Activated CD4-positive, alpha-beta memory T cell treated with anti-CD3 and anti-CD28 coated beads for 36 hours (primary cell): Measurements from ENCODE around the gene UCKL1. TPM values are rescaled to one million over a fixed set of nuclear protein-coding genes. Genes with fewer than 3 reads are reported as not detected.

Experiments used
- CTCF ChIA-PET: fragments of 350-600 bp; sonication (Branson Sonifier 250); formaldehyde crosslinking; loops from one replicate; lab custom pipeline; 2021; ENCODE audit warnings: antibody characterized with exemption, inconsistent platforms; lab: Charles Lee
- POLR2A ChIA-PET: fragments of 350-600 bp; sonication (Branson Sonifier 250); formaldehyde crosslinking; loops from one replicate; lab custom pipeline; 2021; ENCODE audit warnings: antibody characterized with exemption; lab: Charles Lee
- DNase-seq: peaks from one replicate; pipeline ENCODE4 v3.0.0-alpha.2; 2020
- H3K27ac Mint-ChIP-seq: one replicate; pipeline ENCODE4 v1.8.0; 2021; ENCODE audit warnings: mixed read lengths
- H3K27me3 Mint-ChIP-seq: one replicate; pipeline ENCODE4 v1.8.0; 2021; ENCODE audit warnings: mixed read lengths
- H3K36me3 Mint-ChIP-seq: one replicate; pipeline ENCODE4 v1.8.0; 2021; ENCODE audit warnings: mixed read lengths
- H3K4me1 Mint-ChIP-seq: one replicate; pipeline ENCODE4 v1.8.0; 2021; ENCODE audit warnings: low read depth, mixed read lengths
- H3K4me3 Mint-ChIP-seq: one replicate; pipeline ENCODE4 v1.8.0; 2021; ENCODE audit warnings: mild to moderate bottlenecking, mixed read lengths
- H3K9me3 Mint-ChIP-seq: one replicate; pipeline ENCODE4 v1.8.0; 2021; ENCODE audit warnings: mixed read lengths
- intact Hi-C: fragments of 100-400 bp; cut with micrococcal nuclease; formaldehyde crosslinking; loops from one replicate; pipeline ENCODE4 v1.15.1; 2023
- total RNA-seq, 2 experiments: library from RNA; stranded (reverse); gene quantifications; one replicate each; pipeline ENCODE4 v1.2.3, GENCODE V29; 2021

Gene UCKL1
- total RNA-seq, result 10 to 100 TPM; 26.6 to 29.6 TPM

DNA sequence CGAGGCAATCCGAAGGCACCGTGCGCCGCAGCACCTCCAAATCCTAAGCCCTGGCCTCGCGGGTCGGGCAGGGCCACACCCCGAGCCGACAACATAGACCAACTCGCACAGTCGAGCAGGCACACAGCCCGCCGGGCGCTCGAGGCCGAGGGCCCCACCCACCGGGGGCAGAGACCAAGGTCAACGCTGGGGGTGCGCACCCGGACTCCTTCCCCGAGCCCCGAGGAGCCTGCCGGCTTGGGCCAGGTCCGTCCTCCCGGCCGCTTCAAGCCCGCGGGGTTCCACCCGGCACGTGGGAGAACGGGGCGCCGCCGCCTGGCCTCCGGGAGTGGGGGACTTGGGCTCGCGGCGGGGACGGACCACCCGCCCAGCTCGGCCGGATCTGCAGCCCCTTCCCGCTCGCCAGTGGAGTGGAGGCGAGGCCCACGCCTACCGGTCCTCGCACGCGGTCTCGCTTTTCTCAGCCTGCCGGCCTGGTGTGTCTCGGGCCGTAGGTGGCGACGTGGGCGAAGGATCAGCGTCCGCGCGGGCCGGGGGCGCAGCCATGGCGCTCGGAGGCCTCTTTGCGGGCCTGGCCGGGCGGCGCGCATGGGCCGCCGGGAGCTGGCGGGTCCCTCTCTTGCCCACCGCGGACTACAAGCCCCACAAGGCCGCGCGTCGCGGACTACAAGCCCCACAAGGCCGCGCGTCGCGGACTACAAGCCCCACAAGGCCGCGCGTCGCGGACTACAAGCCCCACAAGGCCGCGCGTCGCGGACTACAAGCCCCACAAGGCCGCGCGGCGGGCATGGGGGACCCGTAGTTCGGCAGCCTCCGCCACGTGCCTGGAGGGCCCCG is at the start of gene UCKL1:
Gene UCKL1 (minus strand): TSS at position 590 of the 837 bp plus-strand sequence. CDS start 44 bp downstream, at position 546.
- intact Hi-C loops, result loop anchor here (1.0 to 5.0 kb wide), 5 partner anchors 25 to 419 kb away; partner anchors contain the start of genes ARFRP1, PRPF6, PTK6 and TCEA2
- peak; percentile 92 for DNase-seq
- H3K9me3 Mint-ChIP-seq, result no peaks in the 10 kb centered on the region
- peaks cover 1% of the 10 kb centered on the region for H3K36me3 Mint-ChIP-seq
- no peaks in the 10 kb centered on the region for H3K27me3 Mint-ChIP-seq
- ChIA-PET CTCF (interaction anchor here (0.9 to 2.5 kb wide), 5 partner anchors 18 to 249 kb away, joined by 4 to 12 read pairs (median 4); partner anchors contain the start of genes ARFRP1, PRPF6, SAMD10 and ZGPAT), POLR2A (interaction anchor here (0.5 to 1.2 kb wide), 6 partner anchors 22 to 418 kb away, joined by 3 to 7 read pairs (median 5); partner anchors contain the start of genes PRPF6, PTK6 and TPD52L2)
- H3K4me3 Mint-ChIP-seq, result peak within 1 kb of the TSS; percentile 81
- H3K27ac Mint-ChIP-seq, result peak within 1 kb of the TSS; percentile 89
- peaks cover 35% of the 10 kb centered on the region for H3K4me1 Mint-ChIP-seq

DNA sequence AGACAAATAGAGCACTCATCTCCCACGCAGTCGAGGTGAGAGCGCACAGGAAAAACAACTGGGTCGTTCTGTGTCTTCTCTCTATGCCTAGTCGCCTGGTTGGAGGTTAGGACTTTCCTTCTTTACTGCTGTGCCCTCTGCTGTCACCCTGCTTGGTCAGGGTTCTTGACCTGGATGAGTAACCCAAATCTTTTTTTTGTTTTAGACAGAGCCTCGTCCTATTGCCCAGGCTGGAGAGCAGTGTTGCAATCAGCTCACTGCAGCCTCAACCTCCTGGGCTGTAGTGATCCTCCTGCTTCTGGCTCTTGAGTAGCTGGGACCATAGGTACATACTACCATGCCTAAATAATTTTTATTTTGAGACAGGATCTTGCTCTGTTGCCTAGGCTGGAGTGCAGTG is 49.2 kb upstream of the UCKL1 start:
- intact Hi-C loops, result no loop called here
- Mint-ChIP-seq H3K27me3 (no peaks in the 10 kb centered on the region), H3K4me3 (no peak overlapping the region), H3K36me3 (peaks cover 50% of the 10 kb centered on the region), H3K9me3 (peaks cover 18% of the 10 kb centered on the region), H3K4me1 (peaks cover 7% of the 10 kb centered on the region), H3K27ac (no peak overlapping the region)
- DNase-seq, result no peak
- CTCF ChIA-PET, result no interaction called here
- POLR2A ChIA-PET, result no interaction called here

DNA sequence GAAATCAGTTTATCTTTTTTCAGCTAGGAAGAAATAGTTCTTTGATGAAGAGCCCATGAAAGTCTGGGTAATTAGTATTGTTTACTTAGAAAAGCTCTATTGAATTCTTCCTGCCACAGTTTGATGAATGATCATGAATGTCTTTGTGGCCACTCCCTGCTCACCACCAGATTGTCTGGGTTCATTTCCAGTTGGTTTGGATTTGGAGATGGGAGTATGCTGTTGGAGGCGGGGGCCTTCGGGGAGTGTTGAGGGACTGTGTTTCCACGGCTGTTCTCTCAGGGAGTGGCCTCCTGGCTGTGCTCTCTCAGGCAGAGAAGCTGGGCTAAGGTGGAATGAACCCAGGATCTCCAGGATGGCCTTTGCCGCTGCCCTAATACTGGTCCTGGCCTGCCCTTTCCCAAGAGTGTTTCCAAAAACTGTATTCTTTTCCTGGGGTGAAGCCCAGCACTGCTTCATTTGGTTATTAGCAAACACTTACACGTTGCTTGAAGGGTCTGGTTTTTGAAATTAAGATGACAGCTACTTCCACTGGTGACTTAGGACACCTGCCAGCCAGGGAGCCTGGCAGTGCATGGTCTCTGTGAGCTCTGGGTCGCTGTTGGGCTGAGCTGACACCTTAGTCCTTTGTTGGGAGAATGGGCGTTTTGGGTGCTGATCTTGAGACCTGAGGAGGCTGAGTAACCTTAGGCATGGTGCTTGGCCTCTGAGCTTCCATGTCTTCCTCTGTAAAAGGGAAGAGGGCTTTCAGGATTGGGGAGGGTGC is 47.9 kb upstream of the UCKL1 start:
- Mint-ChIP-seq H3K36me3 (peaks cover 47% of the 10 kb centered on the region), H3K4me3 (no peak overlapping the region), H3K27me3 (no peaks in the 10 kb centered on the region), H3K27ac (no peak overlapping the region), H3K9me3 (peaks cover 10% of the 10 kb centered on the region), H3K4me1 (no peaks in the 10 kb centered on the region)
- POLR2A ChIA-PET, result no interaction called here
- CTCF ChIA-PET, result interaction anchor here (0.9 to 1.7 kb wide), 2 partner anchors 10 to 35 kb away, joined by 3 to 7 read pairs; no protein-coding TSS in a partner anchor
- intact Hi-C loops, result no loop called here
- DNase-seq, result no peak

DNA sequence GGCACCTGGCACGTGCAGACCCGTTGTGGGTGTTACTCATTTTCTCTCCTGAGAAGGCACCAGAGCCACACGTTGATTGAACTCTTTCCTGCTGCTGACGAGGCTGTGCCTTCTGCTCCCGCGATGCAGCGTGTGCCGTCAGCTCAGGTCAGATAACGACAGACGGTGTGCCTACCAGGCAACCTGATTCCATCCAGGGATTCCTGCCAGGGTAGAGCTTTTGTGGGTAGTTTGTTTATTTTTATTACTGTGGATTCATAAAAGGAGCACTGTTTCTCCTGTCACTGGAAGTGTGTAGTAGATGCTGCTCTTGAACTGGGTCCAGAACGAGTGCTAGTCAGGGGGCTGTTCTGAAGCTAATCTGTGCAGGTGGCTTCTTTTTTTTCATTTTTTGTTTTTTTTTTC is 45.4 kb upstream of the UCKL1 start:
- H3K4me1 Mint-ChIP-seq, result no peaks in the 10 kb centered on the region
- no peak overlapping the region for H3K4me3 Mint-ChIP-seq
- intact Hi-C loops, result no loop called here
- ChIA-PET POLR2A (no interaction called here), CTCF (interaction anchor here (0.6 to 1.1 kb wide), 2 partner anchors 37 to 56 kb away, joined by 3 to 4 read pairs; no protein-coding TSS in a partner anchor)
- no peaks in the 10 kb centered on the region for H3K27me3 Mint-ChIP-seq
- no peaks in the 10 kb centered on the region for H3K9me3 Mint-ChIP-seq
- peaks cover 39% of the 10 kb centered on the region for H3K36me3 Mint-ChIP-seq
- no peak for DNase-seq
- peak overlapping the region; percentile 42 for H3K27ac Mint-ChIP-seq

DNA sequence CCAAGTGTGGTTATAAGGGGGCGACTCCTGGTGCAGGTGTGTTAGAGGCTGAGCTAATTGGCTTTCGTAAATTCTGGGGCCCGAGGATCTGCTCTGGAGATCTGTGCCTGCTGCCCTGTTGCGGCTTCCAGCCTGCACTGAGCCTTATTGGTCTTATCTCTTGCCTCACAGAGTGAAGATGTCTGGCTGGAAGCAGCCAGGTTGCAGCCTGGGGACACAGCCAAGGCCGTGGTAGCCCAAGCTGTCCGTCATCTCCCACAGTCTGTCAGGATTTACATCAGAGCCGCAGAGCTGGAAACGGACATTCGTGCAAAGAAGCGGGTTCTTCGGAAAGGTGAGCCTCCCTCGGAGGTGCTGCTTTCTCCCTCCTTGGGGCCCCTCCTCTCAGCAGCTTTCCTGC is 44.7 kb upstream of the UCKL1 start:
- POLR2A ChIA-PET, result no interaction called here
- H3K9me3 Mint-ChIP-seq, result no peaks in the 10 kb centered on the region
- H3K27ac Mint-ChIP-seq, result no peak overlapping the region
- CTCF ChIA-PET, result interaction anchor here (1.1 kb wide), 1 partner anchor 37 kb away, joined by 4 read pairs; no protein-coding TSS in a partner anchor
- DNase-seq, result no peak
- peaks cover 37% of the 10 kb centered on the region for H3K36me3 Mint-ChIP-seq
- no peaks in the 10 kb centered on the region for H3K27me3 Mint-ChIP-seq
- H3K4me3 Mint-ChIP-seq, result no peak overlapping the region
- intact Hi-C loops, result no loop called here
- no peaks in the 10 kb centered on the region for H3K4me1 Mint-ChIP-seq

DNA sequence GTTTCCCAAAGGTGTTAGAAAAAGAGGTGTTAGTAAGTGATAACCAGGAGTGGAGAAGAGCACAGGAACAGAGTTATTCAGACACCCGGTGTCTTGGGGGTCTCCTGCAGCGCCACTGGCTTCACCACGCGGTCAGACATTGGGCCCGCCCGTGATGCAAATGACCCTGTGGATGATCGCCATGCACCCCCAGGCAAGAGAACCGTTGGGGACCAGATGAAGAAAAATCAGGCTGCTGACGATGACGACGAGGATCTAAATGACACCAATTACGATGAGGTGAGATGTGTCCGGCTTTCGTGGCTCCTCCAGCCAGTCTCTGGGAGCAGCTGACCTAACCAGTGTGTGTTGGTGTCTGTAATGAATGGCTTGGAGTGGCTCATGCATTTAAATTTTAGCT is 26.7 kb upstream of the UCKL1 start:
- no peaks in the 10 kb centered on the region for H3K27me3 Mint-ChIP-seq
- H3K27ac Mint-ChIP-seq, result peak overlapping the region; percentile 2
- no peaks in the 10 kb centered on the region for H3K9me3 Mint-ChIP-seq

DNA sequence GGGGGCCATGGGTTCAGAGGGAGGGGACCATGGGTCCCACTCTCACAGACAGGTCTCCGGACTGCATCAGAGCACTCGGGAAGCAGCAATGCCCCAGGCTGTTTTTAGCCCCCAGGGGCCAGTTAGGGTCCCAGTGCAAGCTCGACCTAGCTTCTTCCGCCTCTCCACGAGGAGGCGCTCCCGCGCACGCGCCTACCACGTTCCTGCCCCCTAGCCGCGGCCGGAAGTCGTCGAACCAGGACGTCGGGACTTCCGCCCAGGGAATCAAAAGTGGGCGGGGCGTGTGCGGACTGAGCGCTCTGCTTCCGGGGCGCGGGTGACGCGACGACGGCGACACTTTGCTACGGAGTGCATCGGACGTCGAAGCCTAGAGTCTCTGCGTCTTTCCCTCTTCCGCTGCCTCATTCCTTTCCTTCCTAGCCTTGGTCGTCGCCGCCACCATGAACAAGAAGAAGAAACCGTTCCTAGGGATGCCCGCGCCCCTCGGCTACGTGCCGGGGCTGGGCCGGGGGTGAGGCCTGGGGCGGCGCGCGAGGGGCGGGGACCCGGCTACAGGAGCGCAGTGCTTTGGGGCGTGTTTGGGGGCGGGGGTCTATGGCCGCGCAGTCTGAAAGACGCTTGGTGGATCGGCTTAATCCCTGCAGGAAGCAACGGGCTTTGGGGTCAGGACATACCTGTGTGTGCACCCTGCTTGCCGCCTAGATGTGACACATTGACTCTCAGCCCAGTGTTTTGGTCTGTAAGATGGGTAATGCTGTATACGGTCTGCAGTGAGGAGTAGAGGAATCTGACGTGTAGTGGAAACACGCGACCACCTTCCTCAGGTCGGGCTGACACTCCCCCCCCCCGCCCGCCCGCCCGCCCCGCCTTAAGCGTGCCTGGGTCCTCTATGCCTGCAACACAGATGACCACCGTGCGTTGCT is 24.9 kb upstream of the UCKL1 start, which contains the start of gene PRPF6:
Gene PRPF6 (plus strand): TSS at position 327 of the 923 bp plus-strand sequence. CDS start 114 bp downstream, at position 441.
- no peaks in the 10 kb centered on the region for H3K27me3 Mint-ChIP-seq

More for the DNA sequence above, 26.7 kb upstream of the UCKL1 start:
- CTCF ChIA-PET, result interaction anchor here (1.0 to 3.8 kb wide), 2 partner anchors 55 to 73 kb away, joined by 3 to 13 read pairs; no protein-coding TSS in a partner anchor
- intact Hi-C loops, result loop anchor here (5.0 kb wide), 1 partner anchor 446 kb away; the partner anchor contains the start of gene PTK6
- H3K4me3 Mint-ChIP-seq, result peak overlapping the region; percentile 40
- POLR2A ChIA-PET, result interaction anchor here (1.2 kb wide), 1 partner anchor 9 kb away, joined by 3 read pairs; no protein-coding TSS in a partner anchor
- H3K36me3 Mint-ChIP-seq, result peaks cover 30% of the 10 kb centered on the region
- DNase-seq, result no peak
- H3K4me1 Mint-ChIP-seq, result peaks cover 42% of the 10 kb centered on the region

DNA sequence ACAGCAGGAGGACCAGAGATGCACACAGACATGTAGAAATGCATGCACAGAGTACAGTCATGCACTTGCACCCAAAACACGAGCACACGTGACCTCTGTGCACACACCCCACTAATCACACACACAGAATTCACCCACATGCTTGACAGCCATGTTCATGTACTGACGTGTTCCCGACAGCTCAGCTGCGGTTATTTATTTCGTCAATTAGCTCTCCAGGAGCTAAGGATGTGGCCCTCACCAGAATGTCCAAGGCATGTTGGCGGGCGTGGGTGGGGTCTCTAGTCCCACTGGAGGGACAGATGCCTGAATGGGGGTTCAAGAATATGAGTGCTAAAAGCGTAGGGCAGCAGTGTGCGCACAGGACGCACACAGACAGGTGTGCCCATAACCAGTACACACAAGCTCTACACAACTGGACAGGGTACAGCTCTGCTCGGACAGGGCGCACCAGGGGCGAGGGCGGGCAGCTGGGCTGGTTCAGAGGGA is 24.1 kb upstream of the UCKL1 start:
- H3K9me3 Mint-ChIP-seq, result no peaks in the 10 kb centered on the region
- peak overlapping the region; percentile 84 for H3K4me3 Mint-ChIP-seq
- peaks cover 35% of the 10 kb centered on the region for H3K36me3 Mint-ChIP-seq
- DNase-seq, result peak; percentile 67
- ChIA-PET CTCF (interaction anchor here (0.6 to 2.5 kb wide), 25 partner anchors 10 to 459 kb away, joined by 3 to 59 read pairs (median 4); partner anchors contain the start of genes ARFRP1, GMEB2, OPRL1 and PTK6), POLR2A (interaction anchor here (0.5 to 2.3 kb wide), 12 partner anchors 24 to 1054 kb away, joined by 3 to 15 read pairs (median 4); partner anchors contain the start of genes DIDO1, TPD52L2 and UCKL1)
- H3K27me3 Mint-ChIP-seq, result no peaks in the 10 kb centered on the region
- intact Hi-C loops, result loop anchor here (1.0 to 5.0 kb wide), 4 partner anchors 58 to 443 kb away; partner anchors contain the start of genes PTK6 and TPD52L2
- peaks cover 62% of the 10 kb centered on the region for H3K4me1 Mint-ChIP-seq
- H3K27ac Mint-ChIP-seq, result peak overlapping the region; percentile 96

More for the DNA sequence above, 24.9 kb upstream of the UCKL1 start, which contains the start of gene PRPF6:
- peak within 1 kb of the TSS; percentile 96 for H3K27ac Mint-ChIP-seq
- H3K36me3 Mint-ChIP-seq, result peaks cover 38% of the 10 kb centered on the region
- H3K4me3 Mint-ChIP-seq, result peak within 1 kb of the TSS; percentile 84
- H3K9me3 Mint-ChIP-seq, result no peaks in the 10 kb centered on the region
- H3K4me1 Mint-ChIP-seq, result peaks cover 60% of the 10 kb centered on the region
- POLR2A ChIA-PET, result interaction anchor here (0.5 to 2.3 kb wide), 11 partner anchors 25 to 356 kb away, joined by 3 to 15 read pairs (median 4); partner anchors contain the start of genes TPD52L2 and UCKL1
- intact Hi-C loops, result loop anchor here (1.0 to 5.0 kb wide), 5 partner anchors 25 to 444 kb away; partner anchors contain the start of genes PTK6, TPD52L2 and UCKL1
- CTCF ChIA-PET, result interaction anchor here (0.6 to 3.8 kb wide), 24 partner anchors 9 to 459 kb away, joined by 3 to 59 read pairs (median 5); partner anchors contain the start of genes ARFRP1, GMEB2, OPRL1 and PTK6
- peak; percentile 97 for DNase-seq

DNA sequence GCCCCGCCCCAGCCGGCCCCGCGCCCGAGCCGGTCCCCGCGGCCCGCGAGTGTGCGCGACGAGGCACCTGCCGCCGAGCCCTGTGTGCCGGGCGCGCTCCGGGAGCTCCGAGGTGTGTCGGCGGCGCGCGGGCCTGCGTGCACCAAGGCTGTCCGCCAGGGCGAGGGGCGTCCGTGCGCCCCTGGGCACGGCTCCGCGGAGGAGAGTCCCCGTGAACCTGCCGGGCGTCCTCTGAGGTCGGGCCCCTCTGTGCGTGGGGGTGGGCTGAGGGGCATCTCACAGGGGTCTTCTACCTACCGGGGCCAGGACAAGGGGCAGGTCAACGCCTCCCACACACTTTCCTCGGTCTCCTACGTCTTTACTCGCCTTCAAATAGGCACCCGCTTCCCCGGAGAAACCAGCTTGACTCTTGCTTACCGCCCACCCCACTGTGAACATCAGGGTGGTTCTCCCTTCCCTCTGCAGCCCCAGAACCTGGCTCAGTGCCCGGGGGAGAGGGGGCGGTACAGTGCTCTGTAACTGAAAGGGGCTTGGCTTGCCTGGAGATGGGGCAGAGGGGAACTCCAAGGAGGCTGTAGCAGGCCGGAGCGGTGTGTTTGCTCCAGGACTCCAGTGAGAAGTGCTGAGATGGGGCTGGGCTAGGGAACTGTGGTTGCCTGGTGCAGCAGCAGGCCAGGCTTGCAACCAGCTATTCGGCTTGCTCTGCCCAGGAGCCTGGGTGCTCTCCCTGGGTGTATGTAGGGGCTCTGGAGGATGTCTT is 23.5 kb upstream of the UCKL1 start, which contains the start of gene SAMD10:
Gene SAMD10 (minus strand): TSS at position 86 of the 760 bp plus-strand sequence. CDS start 175 bp downstream, outside the sequence.
- DNase-seq, result peak; percentile 93
- ChIA-PET POLR2A (interaction anchor here (0.5 to 2.3 kb wide), 13 partner anchors 11 to 1858 kb away, joined by 3 to 15 read pairs (median 3); partner anchors contain the start of genes DIDO1, LSM14B, TPD52L2 and UCKL1), CTCF (interaction anchor here (0.8 to 2.5 kb wide), 21 partner anchors 11 to 442 kb away, joined by 3 to 59 read pairs (median 5); partner anchors contain the start of genes OPRL1, PTK6, RGS19 and TCEA2)
- intact Hi-C loops, result loop anchor here (1.0 to 10.0 kb wide), 7 partner anchors 59 to 442 kb away; partner anchors contain the start of genes LIME1, PTK6, SLC2A4RG and TPD52L2
- peaks cover 35% of the 10 kb centered on the region for H3K36me3 Mint-ChIP-seq
- H3K4me3 Mint-ChIP-seq, result peak within 1 kb of the TSS; percentile 84
- peaks cover 62% of the 10 kb centered on the region for H3K4me1 Mint-ChIP-seq
- no peaks in the 10 kb centered on the region for H3K9me3 Mint-ChIP-seq
- H3K27ac Mint-ChIP-seq, result peak within 1 kb of the TSS; percentile 96
- H3K27me3 Mint-ChIP-seq, result no peaks in the 10 kb centered on the region
